NOMO-1 (cell line): ENCODE data around the gene GOLGA8S.
"Not testable (repeated sequence)": the region's sequence is repeated elsewhere in the genome, so short reads cannot be mapped to it uniquely, and the experiment has no call there.

Experiments
- DNase-seq, 2 experiments: peaks; one replicate each; lab custom pipeline; 2025; ENCODE audit not compliant: unreplicated experiment in 2 of 2; lab: John Stamatoyannopoulos, UW

Gene GOLGA8S, protein sequence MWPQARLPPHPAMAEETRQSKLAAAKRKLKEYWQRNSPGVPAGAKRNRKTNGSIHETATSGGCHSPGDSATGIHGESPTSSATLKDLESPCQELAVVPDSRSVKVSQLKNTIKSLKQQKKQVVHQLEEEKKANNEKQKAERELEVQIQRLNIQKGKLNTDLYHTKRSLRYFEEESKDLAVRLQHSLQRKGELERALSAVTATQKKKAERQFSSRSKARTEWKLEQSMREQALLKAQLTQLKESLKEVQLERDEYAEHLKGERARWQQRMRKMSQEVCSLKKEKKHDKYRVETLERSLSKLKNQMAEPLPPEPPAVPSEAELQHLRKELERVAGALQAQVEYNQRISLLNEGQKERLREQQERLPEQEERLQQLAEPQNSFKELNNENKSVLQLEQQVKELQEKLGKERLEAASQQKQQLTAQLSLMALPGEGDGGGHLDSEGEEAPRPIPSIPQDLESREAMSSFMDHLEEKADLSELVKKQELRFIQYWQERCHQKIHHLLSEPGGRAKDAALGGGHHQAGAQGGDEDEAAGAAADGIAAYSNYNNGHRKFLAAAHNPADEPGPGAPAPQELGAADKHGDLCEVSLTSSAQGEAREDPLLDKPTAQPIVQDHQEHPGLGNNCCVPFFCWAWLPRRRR

GRCh38 chr15:23354448-23354847 is at the start of gene GOLGA8S:
Gene GOLGA8S, plus strand, starts transcription at chr15:23354748. Its CDS starts 62 bp downstream, at chr15:23354810.
- not testable (repeated sequence) for DNase-seq

GRCh38 chr15:23304805-23305204 is 49.7 kb upstream of the GOLGA8S start:
- DNase-seq, result not testable (repeated sequence)

GRCh38 chr15:23305921-23306320 is 48.6 kb upstream of the GOLGA8S start:
- DNase-seq, result not testable (repeated sequence)

DNA sequence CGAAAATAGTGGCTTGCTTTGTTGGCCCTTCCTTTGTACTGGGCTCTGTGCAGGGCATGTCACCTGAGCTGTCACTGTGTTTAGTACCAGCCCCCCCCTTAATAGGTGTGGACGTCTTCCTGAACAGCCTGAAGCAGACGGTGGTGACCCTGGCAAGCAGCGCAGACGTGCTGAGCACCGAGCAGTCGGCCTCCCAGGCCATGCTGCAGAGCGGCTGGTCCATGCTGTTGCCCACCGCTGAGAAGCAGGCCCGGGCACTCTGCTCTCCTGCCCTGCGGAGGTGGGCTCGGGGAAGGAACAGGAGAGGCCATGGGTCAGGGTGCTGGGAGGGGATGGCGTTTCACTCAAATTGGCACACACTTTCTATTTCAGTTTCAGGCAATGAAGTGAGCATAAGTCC is 43.3 kb upstream of the GOLGA8S start:
- DNase-seq, result not testable (repeated sequence)

- DNase-seq, result not testable (repeated sequence)
Observed at GRCh38 chr15:23334096-23334495, 20.5 kb upstream of the GOLGA8S start, which contains the start of gene GOLGA6L26. Gene GOLGA6L26, minus strand, starts transcription at chr15:23334196. Its CDS starts 61 bp downstream, at chr15:23334135.

DNA sequence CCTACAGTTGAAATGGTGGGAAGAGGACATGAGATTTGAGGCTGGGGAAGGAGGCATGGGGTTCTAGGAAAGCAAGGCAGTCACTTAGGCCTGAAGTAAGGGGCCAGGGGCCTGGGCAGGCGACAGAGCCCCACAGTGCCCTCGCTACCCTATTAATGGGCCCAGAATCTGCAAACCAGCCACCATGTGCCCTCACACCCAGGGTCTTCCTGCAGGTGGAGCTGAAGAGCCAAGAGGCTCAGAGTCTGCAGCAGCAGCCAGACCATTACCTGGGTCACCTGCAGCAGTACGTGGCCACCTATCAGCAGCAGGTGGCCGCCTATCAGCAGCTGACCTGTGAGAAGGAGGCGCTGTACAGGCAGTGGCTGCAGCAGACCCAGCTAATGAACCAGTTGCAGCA is 8.1 kb downstream of the GOLGA8S start:
- DNase-seq, result not testable (repeated sequence)

- DNase-seq, result not testable (repeated sequence)
Observed at GRCh38 chr15:23364261-23364660, 9.7 kb downstream of the GOLGA8S start.

- no peak for DNase-seq
Observed at GRCh38 chr15:23370578-23370977, 16.0 kb downstream of the GOLGA8S start.

- DNase-seq, result not testable (repeated sequence)
Observed at GRCh38 chr15:23371134-23371533, 16.6 kb downstream of the GOLGA8S start.

GRCh38 chr15:23371868-23372267 is 17.3 kb downstream of the GOLGA8S start:
- DNase-seq, result not testable (repeated sequence)

DNA sequence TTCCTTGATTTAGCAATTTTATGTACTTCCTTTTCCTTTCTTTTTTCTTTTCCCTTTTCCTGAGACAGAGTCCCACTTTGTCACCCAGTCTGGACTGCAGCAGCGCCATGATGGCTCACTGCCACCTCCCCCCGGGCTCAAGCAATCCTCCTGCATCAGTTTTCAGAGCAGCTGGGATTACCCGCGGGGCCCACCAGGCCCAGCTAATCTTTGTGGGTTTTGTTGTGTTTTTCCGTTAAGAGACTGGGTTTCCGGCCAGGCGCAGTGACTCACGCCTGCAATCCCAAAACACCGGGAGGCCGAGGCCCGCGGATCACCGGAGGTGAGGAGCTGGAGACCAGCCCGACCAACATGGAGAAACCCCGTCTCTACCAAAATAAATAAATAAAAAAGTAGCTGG is 17.7 kb downstream of the GOLGA8S start:
- no peak for DNase-seq

DNA sequence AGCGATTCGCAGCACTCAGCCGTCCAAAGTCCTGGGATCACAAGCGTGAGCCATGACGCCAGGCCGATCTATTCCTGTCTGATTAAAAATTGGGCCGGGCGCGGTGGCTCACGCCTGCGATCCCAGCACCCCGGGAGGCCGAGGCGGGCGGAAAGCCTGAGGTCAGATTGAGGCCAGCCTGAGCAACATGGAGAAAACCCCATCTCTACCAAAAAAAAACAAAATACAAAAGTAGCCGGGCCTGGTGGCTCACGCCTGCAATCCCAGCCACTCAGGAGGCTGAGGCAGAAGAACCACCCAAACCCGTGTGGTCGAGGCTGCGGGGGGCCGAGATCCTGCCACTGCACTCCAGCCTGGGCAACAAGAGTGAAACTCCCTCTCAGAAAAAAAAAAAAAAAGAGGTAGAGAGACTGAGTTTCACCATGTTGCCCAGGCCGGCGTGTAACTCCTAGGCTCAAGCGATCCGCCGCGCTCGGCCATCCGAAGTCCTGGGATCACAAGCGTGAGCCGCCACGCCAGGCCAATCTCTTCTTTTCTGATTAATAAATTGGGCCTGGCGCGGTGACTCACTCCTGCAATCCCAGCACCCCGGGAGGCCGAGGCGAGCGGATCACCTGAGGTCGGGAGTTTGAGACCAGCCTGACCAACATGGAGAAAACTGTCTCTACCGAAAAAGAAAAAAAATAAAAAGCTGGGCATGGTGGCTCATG is 18.5 kb downstream of the GOLGA8S start:
- not testable (repeated sequence) for DNase-seq

DNA sequence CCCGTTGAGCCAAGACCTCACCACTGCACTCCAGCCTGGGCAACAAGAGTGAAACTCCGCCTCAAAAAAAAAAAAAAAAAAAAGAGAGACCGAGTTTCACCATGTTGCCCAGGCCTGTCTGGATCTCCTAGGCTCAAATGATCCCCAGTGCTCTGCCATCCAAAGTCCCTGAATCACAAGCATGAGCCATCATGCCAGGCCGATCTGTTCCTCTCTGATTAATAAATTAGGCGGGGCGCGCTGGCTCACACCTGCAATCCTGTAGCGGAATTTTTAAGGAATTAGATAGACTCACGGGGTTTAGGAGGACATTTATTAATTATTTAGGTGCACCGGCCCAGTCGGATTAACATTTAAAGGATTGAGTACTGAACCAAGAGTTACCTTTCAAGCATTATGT is 19.7 kb downstream of the GOLGA8S start:
- DNase-seq, result not testable (repeated sequence)

DNA sequence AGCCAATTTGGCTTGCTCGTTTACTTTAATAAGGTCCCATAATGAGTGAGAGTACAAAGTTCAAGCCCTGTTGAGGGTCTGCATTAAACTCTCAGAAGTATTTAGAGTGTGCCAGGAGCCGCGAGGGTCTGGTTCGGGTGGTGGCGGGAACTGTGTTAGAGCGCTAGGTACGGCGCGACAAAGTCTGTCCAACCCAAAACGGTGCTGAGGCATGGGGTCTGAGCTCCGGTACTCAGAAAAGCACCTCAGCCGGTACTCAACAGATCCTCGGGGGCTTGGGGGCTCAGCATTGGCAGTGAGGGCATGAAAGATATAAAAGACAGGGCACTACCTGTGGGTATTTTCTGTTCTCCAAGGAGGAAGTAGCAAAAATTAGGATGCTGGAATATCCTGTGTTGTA is 24.4 kb downstream of the GOLGA8S start:
- not testable (repeated sequence) for DNase-seq

DNA sequence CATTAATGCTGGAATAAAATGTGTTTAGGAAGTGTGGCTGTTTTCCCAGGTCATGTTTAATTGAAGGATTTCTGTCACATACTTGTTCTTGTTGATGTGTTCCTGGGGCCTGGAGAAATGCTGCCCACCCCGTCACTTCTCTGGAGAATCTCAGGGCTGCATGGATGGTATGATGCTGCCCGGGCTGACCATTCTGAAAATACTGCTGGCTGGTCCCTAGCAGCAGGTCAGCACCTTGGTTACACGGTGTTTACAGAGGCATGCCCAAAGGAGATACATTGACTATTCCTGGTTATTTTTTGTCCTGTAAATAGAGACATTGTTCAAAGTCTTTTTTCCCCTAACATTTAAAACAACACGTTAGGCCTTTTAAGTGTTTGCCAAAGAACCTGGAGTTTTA is 26.2 kb downstream of the GOLGA8S start:
- DNase-seq, result not testable (repeated sequence)

GRCh38 chr15:23381192-23381591 is 26.6 kb downstream of the GOLGA8S start:
- DNase-seq, result not testable (repeated sequence)

DNA sequence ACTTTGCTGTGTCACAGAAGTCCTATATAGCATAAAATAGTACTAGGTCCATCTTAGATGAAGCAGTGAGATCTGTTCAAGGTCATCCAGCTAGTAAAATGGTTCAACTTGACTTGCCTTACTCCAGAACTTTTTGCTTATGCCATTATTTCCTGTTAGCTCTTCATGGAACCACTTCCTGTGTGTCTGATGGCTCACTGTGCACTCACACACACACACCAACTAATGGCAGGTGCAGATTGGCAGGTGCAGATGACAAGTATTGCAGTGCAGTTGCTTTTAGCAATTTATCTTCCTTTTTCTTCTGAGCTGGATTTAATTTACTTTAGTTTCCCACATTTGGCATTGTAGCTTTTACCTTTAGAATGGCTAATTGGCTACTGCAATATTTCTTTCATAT is 29.8 kb downstream of the GOLGA8S start:
- DNase-seq, result no peak

GRCh38 chr15:23385886-23386430 is 31.4 kb downstream of the GOLGA8S start:
- no peak for DNase-seq

DNA sequence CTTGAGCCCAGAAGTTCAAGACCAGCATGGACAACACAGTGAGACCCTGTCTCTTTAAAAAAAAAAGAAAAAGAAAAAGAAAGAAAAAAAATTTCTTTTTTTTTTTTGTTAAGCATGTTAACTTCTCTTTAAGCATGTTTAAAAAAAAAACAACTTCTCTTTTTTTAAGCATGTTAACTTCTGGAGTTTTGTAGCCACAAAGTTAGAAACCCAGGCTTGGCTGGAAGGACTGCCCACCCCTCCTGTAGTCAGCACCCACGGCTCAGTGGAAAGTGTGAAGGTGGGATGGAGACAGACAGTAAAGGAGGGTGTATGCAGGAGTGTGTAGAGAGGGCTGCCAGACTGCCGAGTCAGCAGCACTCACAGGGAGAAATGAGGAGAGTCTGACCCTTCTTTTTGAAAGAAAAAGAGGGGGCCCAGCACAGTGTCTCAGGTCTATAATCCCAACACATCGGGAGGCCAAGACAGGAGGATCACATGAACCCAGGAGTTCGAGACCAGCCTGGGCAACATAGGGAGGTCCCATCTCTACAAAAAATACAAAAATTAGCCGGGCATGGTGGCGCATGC is 33.2 kb downstream of the GOLGA8S start:
- DNase-seq, result peak in 1 of 2 experiments; percentile 16

GRCh38 chr15:23395030-23395692 is 40.6 kb downstream of the GOLGA8S start:
- no peak for DNase-seq
